ENCODE results near the gene SELENON. TPM values are rescaled to one million over a fixed set of nuclear protein-coding genes. Genes with fewer than 3 reads are reported as not detected.

The SELENON gene
- total RNA-seq, 1 experiment from 2014 or later = 90.9 TPM

DNA sequence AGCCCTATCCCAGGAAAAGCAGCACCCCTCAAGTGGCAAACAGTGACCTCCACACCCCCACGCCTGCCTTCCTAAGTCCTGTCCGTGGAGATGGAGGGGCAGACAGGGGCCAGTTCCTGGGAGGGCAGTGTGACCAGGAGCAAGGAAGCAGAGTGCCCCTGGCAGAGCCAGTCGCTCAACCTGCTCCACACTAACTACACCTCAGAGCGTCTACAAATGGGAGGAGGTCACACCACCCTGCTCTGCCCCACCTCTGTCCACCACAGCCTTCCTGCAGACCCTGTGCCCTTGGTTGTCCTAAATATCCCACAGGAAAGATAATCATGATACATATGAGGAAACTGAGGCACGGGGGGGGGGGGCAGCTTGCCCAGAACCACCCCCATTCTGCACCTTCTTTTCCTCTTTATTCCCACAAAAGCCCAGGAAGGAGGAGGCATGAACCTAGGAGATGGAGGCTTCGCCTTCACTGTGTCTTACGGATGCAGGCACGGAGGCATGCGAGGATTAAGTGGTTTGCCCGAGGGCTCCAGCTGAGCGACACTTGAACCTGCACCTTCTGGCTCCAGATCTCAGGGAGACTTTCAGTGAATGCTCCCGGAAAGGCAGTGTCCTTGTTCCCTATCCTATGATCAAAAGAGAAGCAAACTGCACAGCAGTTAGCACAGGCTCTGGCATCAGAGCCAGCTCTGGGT is 42.7 kb upstream of the SELENON start:
- TF ChIP-seq, protein P1, sequence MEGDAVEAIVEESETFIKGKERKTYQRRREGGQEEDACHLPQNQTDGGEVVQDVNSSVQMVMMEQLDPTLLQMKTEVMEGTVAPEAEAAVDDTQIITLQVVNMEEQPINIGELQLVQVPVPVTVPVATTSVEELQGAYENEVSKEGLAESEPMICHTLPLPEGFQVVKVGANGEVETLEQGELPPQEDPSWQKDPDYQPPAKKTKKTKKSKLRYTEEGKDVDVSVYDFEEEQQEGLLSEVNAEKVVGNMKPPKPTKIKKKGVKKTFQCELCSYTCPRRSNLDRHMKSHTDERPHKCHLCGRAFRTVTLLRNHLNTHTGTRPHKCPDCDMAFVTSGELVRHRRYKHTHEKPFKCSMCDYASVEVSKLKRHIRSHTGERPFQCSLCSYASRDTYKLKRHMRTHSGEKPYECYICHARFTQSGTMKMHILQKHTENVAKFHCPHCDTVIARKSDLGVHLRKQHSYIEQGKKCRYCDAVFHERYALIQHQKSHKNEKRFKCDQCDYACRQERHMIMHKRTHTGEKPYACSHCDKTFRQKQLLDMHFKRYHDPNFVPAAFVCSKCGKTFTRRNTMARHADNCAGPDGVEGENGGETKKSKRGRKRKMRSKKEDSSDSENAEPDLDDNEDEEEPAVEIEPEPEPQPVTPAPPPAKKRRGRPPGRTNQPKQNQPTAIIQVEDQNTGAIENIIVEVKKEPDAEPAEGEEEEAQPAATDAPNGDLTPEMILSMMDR (conservative IDR thresholded peaks at IDR 0.05) = no peak
- H3K4ac ChIP-seq (ENCODE audit: low read depth, low read length) = no peak overlapping the region
- H3K27ac Mint-ChIP-seq = no peak overlapping the region; a peak in 1 of 7 replicates

More for the DNA sequence above, 42.7 kb upstream of the SELENON start:
- WGBS (ENCODE audit: extremely low coverage, insufficient read length, low lambda C conversion rate) = no CpG with 5 or more reads among the region's 12 CpGs
- H3K14ac ChIP-seq (ENCODE audit: insufficient read depth, low read length) = no peak overlapping the region; the same call in 1 of the 2 replicates
- H2AK5ac ChIP-seq (ENCODE audit: insufficient read length, low read length) = no peak overlapping the region
- no peak overlapping the region for H4K8ac ChIP-seq (replicated peaks; ENCODE audit: insufficient read length, low read depth, low read length)
- no peaks in the 10 kb centered on the region for H3K23me2 ChIP-seq (ENCODE audit: insufficient read length, low read depth, low read length, poor library complexity, severe bottlenecking)
- H2BK120ac ChIP-seq (ENCODE audit: low read depth, low read length, poor library complexity, severe bottlenecking) = no peak overlapping the region
- H3K23ac ChIP-seq (ENCODE audit: insufficient read length, low read depth, low read length) = no peak overlapping the region
- no peak overlapping the region for H3K56ac ChIP-seq (ENCODE audit: insufficient read length, low read depth, low read length)
- Mint-ChIP-seq H3K4me3 (peak overlapping the region in 1 of 2 experiments; percentile 50; a peak in 1 of 5 replicates), H3K4me1 (peaks cover 36 to 53% of the 10 kb centered on the region in 2 experiments), H3K27me3 (ENCODE audit: low read depth) (peaks cover 6% of the 10 kb centered on the region), H3K36me3 (ENCODE audit: insufficient read depth in 1 of 3, low read depth in 3 of 3) (no peaks in the 10 kb centered on the region), H3K9me3 (no peaks in the 10 kb centered on the region)
- peaks cover 3% of the 10 kb centered on the region for H4K20me1 ChIP-seq (ENCODE audit: control insufficient read depth, insufficient read depth, insufficient read length)
- no peaks in the 10 kb centered on the region for H3K4me1 ChIP-seq (ENCODE audit: insufficient read depth, low read length)
- no peak overlapping the region for H2BK12ac ChIP-seq (ENCODE audit: insufficient read length, low read depth, low read length)
- H3K4me2 ChIP-seq (ENCODE audit: insufficient read depth, insufficient read length, low read length) = no peak overlapping the region
- no peak overlapping the region for H3T11ph ChIP-seq (ENCODE audit: low read length)
- H4K91ac ChIP-seq (ENCODE audit: insufficient read length, low read depth, low read length) = no peak overlapping the region
- no peaks in the 10 kb centered on the region for H3K9me3 ChIP-seq (ENCODE audit: control insufficient read depth, low read depth, low read length)
- DNase-seq = no peak
- no peak overlapping the region for H4K5ac ChIP-seq (ENCODE audit: insufficient read length, low read depth, low read length)
- H3K18ac ChIP-seq (ENCODE audit: insufficient read length, low read depth, low read length) = no peak overlapping the region
- no peak overlapping the region for H2BK20ac ChIP-seq (ENCODE audit: low read depth, low read length, poor library complexity, severe bottlenecking)
- no peaks in the 10 kb centered on the region for H3K27me3 ChIP-seq (ENCODE audit: insufficient read depth, low read length)
- no peaks in the 10 kb centered on the region for H3K79me1 ChIP-seq (ENCODE audit: insufficient read depth, low read depth, low read length, poor library complexity, severe bottlenecking)
- H3K27ac ChIP-seq (ENCODE audit: insufficient read length, low read depth, low read length) = no peak overlapping the region
- no peak overlapping the region for H3K9ac ChIP-seq (ENCODE audit: extremely low read depth, insufficient read length, low read length)
- H2AFZ ChIP-seq (ENCODE audit: low read length) = no peak overlapping the region
- no peak overlapping the region for H2BK5ac ChIP-seq (ENCODE audit: insufficient read length, low read length)
- no peak overlapping the region for H2BK15ac ChIP-seq (ENCODE audit: low read depth, low read length)
- no peaks in the 10 kb centered on the region for H3K79me2 ChIP-seq (ENCODE audit: insufficient read depth, low read length)

Measured in H9 (cell line).